ENCODE results near the gene COL4A1. TPM values are rescaled to one million over a fixed set of nuclear protein-coding genes. Genes with fewer than 3 reads are reported as not detected.

COL4A1 gene
- total RNA-seq, 1 donor from 2014 or later, result not detected

- intact Hi-C loops (cut with micrococcal nuclease), result no loop called here
Measured at GRCh38 chr13:110170882-110171281, 136.1 kb downstream of the COL4A1 start.

GRCh38 chr13:110170020-110170790 is 136.8 kb downstream of the COL4A1 start:
- intact Hi-C loops (cut with micrococcal nuclease), result no loop called here

- intact Hi-C loops (cut with micrococcal nuclease), result no loop called here
Measured at GRCh38 chr13:110168999-110169933, 137.7 kb downstream of the COL4A1 start.

GRCh38 chr13:110166598-110166997 is 140.4 kb downstream of the COL4A1 start:
- intact Hi-C loops (cut with micrococcal nuclease), result no loop called here

- intact Hi-C loops (cut with micrococcal nuclease), result no loop called here
Measured at GRCh38 chr13:110164706-110165105, 142.3 kb downstream of the COL4A1 start.

GRCh38 chr13:110162866-110163658 is 143.9 kb downstream of the COL4A1 start:
- intact Hi-C loops (cut with micrococcal nuclease), result no loop called here

- intact Hi-C loops (cut with micrococcal nuclease), result no loop called here
Measured at GRCh38 chr13:110162053-110162452, 144.9 kb downstream of the COL4A1 start.

- intact Hi-C loops (cut with micrococcal nuclease), result no loop called here
Measured at GRCh38 chr13:110161112-110161882, 145.7 kb downstream of the COL4A1 start.

- intact Hi-C loops (cut with micrococcal nuclease), result no loop called here
Measured at GRCh38 chr13:110158226-110158625, 148.7 kb downstream of the COL4A1 start.

GRCh38 chr13:110157718-110158117 is 149.2 kb downstream of the COL4A1 start:
- intact Hi-C loops (cut with micrococcal nuclease), result no loop called here

GRCh38 chr13:110156301-110157049 is 150.5 kb downstream of the COL4A1 start:
- intact Hi-C loops (cut with micrococcal nuclease), result no loop called here

- intact Hi-C loops (cut with micrococcal nuclease), result no loop called here
Measured at GRCh38 chr13:110155072-110155471, 151.9 kb downstream of the COL4A1 start.

GRCh38 chr13:110154410-110154933 is 152.5 kb downstream of the COL4A1 start:
- intact Hi-C loops (cut with micrococcal nuclease), result no loop called here

GRCh38 chr13:110152351-110152750 is 154.6 kb downstream of the COL4A1 start:
- intact Hi-C loops (cut with micrococcal nuclease), result no loop called here

- intact Hi-C loops (cut with micrococcal nuclease), result no loop called here
Measured at GRCh38 chr13:110151462-110151861, 155.5 kb downstream of the COL4A1 start.

GRCh38 chr13:110150384-110151101 is 156.4 kb downstream of the COL4A1 start:
- intact Hi-C loops (cut with micrococcal nuclease), result no loop called here

GRCh38 chr13:110149036-110149435 is 157.9 kb downstream of the COL4A1 start:
- intact Hi-C loops (cut with micrococcal nuclease), result no loop called here

- intact Hi-C loops (cut with micrococcal nuclease), result no loop called here
Measured at GRCh38 chr13:110140099-110140498, 166.9 kb downstream of the COL4A1 start.

- intact Hi-C loops (cut with micrococcal nuclease), result loop anchor here (2.0 to 5.0 kb wide), 2 partner anchors 352 to 1921 kb away; partner anchors contain the start of genes ABHD13, IRS2 and LIG4
Measured at GRCh38 chr13:110138700-110139036, 168.3 kb downstream of the COL4A1 start.
